ENCODE results near the gene H2AZ2. TPM values are rescaled to one million over a fixed set of nuclear protein-coding genes. Genes with fewer than 3 reads are reported as not detected.
"Not testable (repeated sequence)": the region's sequence is repeated elsewhere in the genome, so short reads cannot be mapped to it uniquely, and the experiment has no call there.

Gene H2AZ2
- total RNA-seq, 2 donors from 2014 or later = 233 to 274 TPM

DNA sequence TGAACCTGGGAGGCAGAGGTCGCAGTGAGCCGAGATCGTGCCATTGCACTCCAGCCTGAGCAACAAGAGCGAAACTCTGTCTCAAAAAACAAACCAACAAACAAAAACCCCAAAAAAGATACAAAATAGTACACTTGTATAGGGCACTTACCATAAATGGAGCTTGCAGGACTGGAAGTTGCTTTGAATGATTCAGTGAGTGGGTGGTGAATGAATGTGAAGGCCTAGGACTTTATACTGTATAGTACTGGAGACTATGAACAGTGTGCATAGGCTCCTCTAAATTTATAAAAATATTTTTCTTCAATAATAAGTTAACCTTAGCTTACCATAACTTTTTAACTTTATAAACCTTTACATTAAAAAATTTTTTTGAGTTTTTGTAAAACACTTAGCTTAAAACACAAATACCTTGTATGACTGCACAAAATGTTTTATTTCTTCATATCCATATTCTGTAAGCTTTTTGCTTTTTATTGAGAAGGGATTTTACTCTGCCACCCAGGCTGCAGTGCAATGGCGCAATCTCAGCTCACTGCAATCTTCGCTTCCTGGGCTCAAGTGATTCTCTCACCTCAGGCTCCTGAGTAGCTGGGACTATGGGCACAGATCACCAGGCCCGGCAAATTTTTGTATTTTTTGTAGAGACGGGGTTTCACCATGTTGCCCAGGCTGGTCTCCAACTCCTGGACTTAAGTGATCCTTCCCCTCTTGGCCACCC, 6.9 kb upstream of the H2AZ2 start:
- H3K4me3 Mint-ChIP-seq = peak overlapping the region in 1 of 2 donors; percentile 86
- no peaks in the 10 kb centered on the region for H3K9me3 Mint-ChIP-seq
- H3K36me3 Mint-ChIP-seq (ENCODE audit: insufficient read depth in 2 of 2) = peaks cover under 1 to 5% of the 10 kb centered on the region in 2 donors
- H3K4me1 Mint-ChIP-seq (ENCODE audit: low read depth) = peaks cover 55% of the 10 kb centered on the region
- no peaks in the 10 kb centered on the region for H3K27me3 Mint-ChIP-seq (ENCODE audit: low read depth)
- H3K27ac Mint-ChIP-seq = no peak overlapping the region
- ATAC-seq (replicated peaks in 1 of 2) (peak; percentile 19 to 25), DNase-seq (no peak)

DNA sequence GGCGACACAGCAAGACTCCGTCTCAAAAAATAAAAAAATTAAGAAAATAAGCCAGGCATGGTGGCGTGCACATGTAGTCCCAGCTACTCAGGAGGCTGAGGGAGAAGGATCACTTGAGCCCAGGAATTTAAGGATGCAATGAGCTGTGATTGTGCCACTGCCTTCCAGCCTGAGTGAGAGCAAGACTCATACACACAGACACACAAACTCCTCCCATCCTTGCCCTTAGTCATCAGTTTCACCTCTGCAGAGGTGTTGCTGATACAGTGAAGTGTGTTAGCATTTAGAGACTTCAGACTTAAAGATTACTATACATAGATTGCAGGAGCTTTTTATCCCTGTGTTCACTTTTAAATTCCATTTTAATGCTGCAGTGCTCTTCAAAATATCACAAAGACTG, 5.5 kb upstream of the H2AZ2 start:
- ATAC-seq (replicated peaks in 1 of 2) = peak; percentile 77 to 82
- Mint-ChIP-seq H3K4me1 (ENCODE audit: low read depth) (peaks cover 66% of the 10 kb centered on the region), H3K36me3 (ENCODE audit: insufficient read depth in 2 of 2) (peaks cover 2 to 5% of the 10 kb centered on the region in 2 donors), H3K4me3 (peak overlapping the region; percentile 82 to 86), H3K27me3 (ENCODE audit: low read depth) (no peaks in the 10 kb centered on the region), H3K9me3 (no peaks in the 10 kb centered on the region), H3K27ac (peak overlapping the region; percentile 81)
- DNase-seq = peak; percentile 51 to 57

- no peak for ATAC-seq (replicated peaks in 1 of 2)
- Mint-ChIP-seq H3K27ac (no peak overlapping the region), H3K4me1 (ENCODE audit: low read depth) (peaks cover 66% of the 10 kb centered on the region), H3K36me3 (ENCODE audit: insufficient read depth in 2 of 2) (peaks cover 2 to 5% of the 10 kb centered on the region in 2 donors), H3K4me3 (peak overlapping the region in 1 of 2 donors; percentile 45), H3K9me3 (no peaks in the 10 kb centered on the region), H3K27me3 (ENCODE audit: low read depth) (no peaks in the 10 kb centered on the region)
- DNase-seq = no peak
Measured at GRCh38 chr7:44852590-44852989, 4.7 kb upstream of the H2AZ2 start.

- ATAC-seq (replicated peaks in 1 of 2) = peak in 1 of 2 donors; percentile 3
- H3K27ac Mint-ChIP-seq = peak overlapping the region; percentile 93
Measured at GRCh38 chr7:44849885-44850544, 2.1 kb upstream of the H2AZ2 start.

GRCh38 chr7:44849259-44849884, 1.5 kb upstream of the H2AZ2 start:
- peaks cover 76% of the 10 kb centered on the region for H3K4me1 Mint-ChIP-seq (ENCODE audit: low read depth)
- no peaks in the 10 kb centered on the region for H3K27me3 Mint-ChIP-seq (ENCODE audit: low read depth)
- H3K36me3 Mint-ChIP-seq (ENCODE audit: insufficient read depth in 2 of 2) = peaks cover 4 to 10% of the 10 kb centered on the region in 2 donors
- no peaks in the 10 kb centered on the region for H3K9me3 Mint-ChIP-seq
- peak overlapping the region; percentile 93 for H3K27ac Mint-ChIP-seq
- no peak for ATAC-seq (replicated peaks in 1 of 2)
- peak overlapping the region; percentile 88 to 93 for H3K4me3 Mint-ChIP-seq
- no peak for DNase-seq

More at GRCh38 chr7:44849885-44850544, 2.1 kb upstream of the H2AZ2 start:
- H3K27me3 Mint-ChIP-seq (ENCODE audit: low read depth) = no peaks in the 10 kb centered on the region
- no peak for DNase-seq
- peak overlapping the region; percentile 88 to 93 for H3K4me3 Mint-ChIP-seq
- H3K4me1 Mint-ChIP-seq (ENCODE audit: low read depth) = peaks cover 74% of the 10 kb centered on the region
- H3K36me3 Mint-ChIP-seq (ENCODE audit: insufficient read depth in 2 of 2) = peaks cover 4 to 10% of the 10 kb centered on the region in 2 donors
- H3K9me3 Mint-ChIP-seq = no peaks in the 10 kb centered on the region

DNA sequence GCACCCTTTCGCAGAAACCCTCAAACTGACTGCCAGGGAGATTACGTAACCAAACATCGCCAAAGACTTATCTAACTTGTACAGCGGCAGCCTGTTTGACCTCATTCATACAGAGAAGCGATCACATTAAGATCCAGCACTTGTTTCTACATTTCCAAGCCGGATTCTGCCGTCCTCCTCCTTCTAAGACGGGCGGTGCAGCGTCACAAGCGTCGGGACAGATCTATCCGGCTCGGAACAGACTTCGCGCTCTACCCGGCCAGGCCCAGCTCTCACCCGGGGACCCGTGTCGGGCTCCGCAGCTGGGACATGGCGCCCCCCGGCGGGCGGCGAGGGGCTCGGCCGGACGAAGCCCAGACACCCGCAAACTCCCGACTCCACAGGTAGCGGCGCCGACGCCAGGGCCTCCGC, 373 bp downstream of the H2AZ2 start:
- peak; percentile 88 to 91 for DNase-seq
- Mint-ChIP-seq H3K9me3 (no peaks in the 10 kb centered on the region), H3K27ac (peak overlapping the region; percentile 94), H3K4me1 (ENCODE audit: low read depth) (peaks cover 67% of the 10 kb centered on the region), H3K36me3 (ENCODE audit: insufficient read depth in 2 of 2) (peaks cover 4 to 15% of the 10 kb centered on the region in 2 donors), H3K4me3 (peak overlapping the region; percentile 88 to 93), H3K27me3 (ENCODE audit: low read depth) (no peaks in the 10 kb centered on the region)
- peak; percentile 63 to 67 for ATAC-seq (replicated peaks in 1 of 2)

DNA sequence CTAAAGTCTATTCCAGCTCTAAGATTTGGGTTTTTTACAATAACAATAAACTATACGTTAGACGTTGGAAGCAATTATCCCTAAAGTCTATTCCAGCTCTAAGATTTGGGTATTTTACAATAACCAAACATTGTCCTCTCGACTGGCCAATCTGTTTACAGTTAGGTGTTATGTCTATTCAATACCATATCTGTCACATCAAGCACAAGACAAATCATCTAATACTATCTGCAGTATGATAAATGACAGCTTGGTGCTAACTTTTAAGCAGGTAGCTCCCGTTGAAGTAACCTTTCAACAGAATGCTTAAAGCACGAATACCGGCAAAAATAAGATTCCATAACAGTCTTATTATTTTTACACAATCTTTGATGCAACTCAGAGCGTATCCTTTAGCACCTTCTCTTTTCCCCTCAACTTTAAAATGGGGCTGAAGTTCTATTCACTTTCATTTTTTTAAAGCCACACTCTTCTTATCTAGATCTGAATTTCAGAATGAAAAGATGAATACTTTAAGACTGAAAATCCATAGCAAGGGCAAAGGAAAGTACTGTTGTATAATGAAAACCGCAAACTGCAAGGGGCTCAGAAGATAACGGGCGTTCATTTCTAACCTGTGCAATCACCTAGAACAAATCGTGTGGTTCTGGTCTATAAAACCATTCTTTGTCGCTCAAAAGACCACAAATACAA, 925 bp downstream of the H2AZ2 start:
- no peaks in the 10 kb centered on the region for H3K27me3 Mint-ChIP-seq (ENCODE audit: low read depth)
- peaks cover 72% of the 10 kb centered on the region for H3K4me1 Mint-ChIP-seq (ENCODE audit: low read depth)
- H3K27ac Mint-ChIP-seq = peak overlapping the region; percentile 94
- peaks cover 4 to 20% of the 10 kb centered on the region in 2 donors for H3K36me3 Mint-ChIP-seq (ENCODE audit: insufficient read depth in 2 of 2)
- no peak for DNase-seq
- H3K9me3 Mint-ChIP-seq = no peaks in the 10 kb centered on the region
- peak; percentile 12 to 42 for ATAC-seq (replicated peaks in 1 of 2)
- H3K4me3 Mint-ChIP-seq = peak overlapping the region; percentile 88 to 93

DNA sequence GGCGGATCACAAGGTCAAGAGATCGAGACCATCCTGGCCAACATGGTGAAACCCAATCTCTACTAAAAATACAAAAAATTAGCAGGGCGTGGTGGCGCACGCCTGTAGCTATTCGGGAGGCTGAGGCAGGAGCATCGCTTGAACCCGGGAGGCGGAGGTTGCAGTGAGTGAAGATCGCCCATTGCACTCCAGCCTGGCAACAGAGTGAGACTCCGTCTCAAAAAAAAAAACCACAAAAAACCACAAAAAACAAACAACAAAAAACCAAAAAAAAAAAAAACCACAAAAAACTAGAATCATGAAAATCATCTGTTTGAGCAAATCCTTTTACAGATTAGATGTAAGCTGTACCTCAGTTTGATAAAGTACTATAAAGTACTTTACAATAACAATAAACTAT, 1.5 kb downstream of the H2AZ2 start:
- Mint-ChIP-seq H3K4me3 (peak overlapping the region; percentile 88 to 93), H3K36me3 (ENCODE audit: insufficient read depth in 2 of 2) (peaks cover 7 to 25% of the 10 kb centered on the region in 2 donors), H3K27ac (peak overlapping the region; percentile 94), H3K4me1 (ENCODE audit: low read depth) (peaks cover 76% of the 10 kb centered on the region)
- H3K9me3 Mint-ChIP-seq; DNase-seq; ATAC-seq (replicated peaks in 1 of 2); H3K27me3 Mint-ChIP-seq (ENCODE audit: low read depth): not testable (repeated sequence)

DNA sequence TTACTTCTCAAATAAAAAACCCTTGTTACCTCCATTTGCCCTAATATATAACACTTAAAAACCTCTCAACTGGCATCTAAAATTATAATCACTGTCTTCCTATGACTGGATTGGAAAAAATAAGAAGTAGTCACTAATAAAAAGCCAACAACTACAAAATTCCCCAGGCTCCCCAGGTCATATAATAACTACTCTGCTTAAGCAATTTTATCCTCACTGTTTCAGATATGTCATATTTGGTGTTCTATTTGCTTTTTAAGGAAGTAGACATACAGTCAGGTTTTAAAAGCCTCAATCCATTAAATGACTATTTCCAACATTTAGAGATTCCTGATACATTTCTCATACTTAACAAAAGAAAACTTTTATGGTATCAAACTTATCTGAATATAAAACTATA, 2.4 kb downstream of the H2AZ2 start:
- peak overlapping the region; percentile 61 for H3K27ac Mint-ChIP-seq
- H3K4me1 Mint-ChIP-seq (ENCODE audit: low read depth) = peaks cover 74% of the 10 kb centered on the region
- H3K9me3 Mint-ChIP-seq = no peaks in the 10 kb centered on the region
- no peaks in the 10 kb centered on the region for H3K27me3 Mint-ChIP-seq (ENCODE audit: low read depth)
- H3K36me3 Mint-ChIP-seq (ENCODE audit: insufficient read depth in 2 of 2) = peaks cover 9 to 31% of the 10 kb centered on the region in 2 donors
- H3K4me3 Mint-ChIP-seq = peak overlapping the region; percentile 88 to 93
- no peak for DNase-seq
- ATAC-seq (replicated peaks in 1 of 2) = no peak

- H3K27me3 Mint-ChIP-seq (ENCODE audit: low read depth); H3K9me3 Mint-ChIP-seq; DNase-seq; ATAC-seq (replicated peaks in 1 of 2); H3K4me3 Mint-ChIP-seq; H3K27ac Mint-ChIP-seq: not testable (repeated sequence)
- Mint-ChIP-seq H3K4me1 (ENCODE audit: low read depth) (peaks cover 56% of the 10 kb centered on the region), H3K36me3 (ENCODE audit: insufficient read depth in 2 of 2) (peaks cover 13 to 37% of the 10 kb centered on the region in 2 donors)
Measured at GRCh38 chr7:44843440-44843839, 4.4 kb downstream of the H2AZ2 start.

DNA sequence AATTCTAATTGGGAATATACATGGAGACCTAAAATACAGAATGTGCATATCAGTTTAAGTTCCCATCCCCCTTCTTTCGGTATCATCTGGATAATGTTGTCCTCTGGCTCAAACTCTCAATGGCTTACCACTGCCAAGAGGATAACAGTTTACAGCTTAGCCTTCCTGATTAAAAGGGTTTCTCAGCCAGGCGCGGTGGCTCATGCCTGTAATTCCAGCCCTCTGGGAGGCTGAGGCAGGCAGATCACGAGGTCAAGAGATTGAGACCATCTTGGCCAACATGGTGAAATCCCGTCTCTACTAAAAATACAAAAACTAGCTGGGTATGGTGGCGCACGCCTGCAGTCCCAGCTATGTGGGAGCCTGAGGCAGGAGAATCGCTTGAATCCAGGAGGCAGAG, 5.2 kb downstream of the H2AZ2 start:
- Mint-ChIP-seq H3K4me1 (ENCODE audit: low read depth) (peaks cover 56% of the 10 kb centered on the region), H3K36me3 (ENCODE audit: insufficient read depth in 2 of 2) (peaks cover 13 to 39% of the 10 kb centered on the region in 2 donors)

GRCh38 chr7:44838751-44839150, 9.1 kb downstream of the H2AZ2 start:
- DNase-seq (no peak), ATAC-seq (replicated peaks in 1 of 2) (no peak)
- Mint-ChIP-seq H3K9me3 (no peaks in the 10 kb centered on the region), H3K4me3 (no peak overlapping the region), H3K36me3 (ENCODE audit: insufficient read depth in 2 of 2) (peaks cover 11 to 47% of the 10 kb centered on the region in 2 donors), H3K27ac (peak overlapping the region; percentile 43), H3K27me3 (ENCODE audit: low read depth) (no peaks in the 10 kb centered on the region), H3K4me1 (ENCODE audit: low read depth) (peaks cover 22% of the 10 kb centered on the region)

More for the DNA sequence above, 5.2 kb downstream of the H2AZ2 start:
- not testable (repeated sequence) for DNase-seq; H3K27ac Mint-ChIP-seq; H3K4me3 Mint-ChIP-seq; H3K27me3 Mint-ChIP-seq (ENCODE audit: low read depth); ATAC-seq (replicated peaks in 1 of 2); H3K9me3 Mint-ChIP-seq
